Measurements from ENCODE around the gene ARHGEF39. TPM values are rescaled to one million over a fixed set of nuclear protein-coding genes. Genes with fewer than 3 reads are reported as not detected.

Gene ARHGEF39
- total and polyA plus RNA-seq, 11 donors: 0.11 to 1.2 (median 0.27) TPM

- Histone ChIP-seq H3K36me3 (peaks cover 13 to 100% (median 98%) of the 10 kb centered on the region in 9 donors), H3K27me3 (no peaks in the 10 kb centered on the region), H3K4me3 (no peak overlapping the region), H3K9me3 (no peaks in the 10 kb centered on the region), H3K4me1 (peaks cover 0 to 19% (median 0%) of the 10 kb centered on the region in 12 donors), H3K27ac (no peak overlapping the region)
- ATAC-seq (no peak), DNase-seq (peak in 1 of 5 donors; percentile 15)
- TF ChIP-seq POLR2A (IDR thresholded peaks at IDR 0.05): no peak
- TF ChIP-seq, protein P1, sequence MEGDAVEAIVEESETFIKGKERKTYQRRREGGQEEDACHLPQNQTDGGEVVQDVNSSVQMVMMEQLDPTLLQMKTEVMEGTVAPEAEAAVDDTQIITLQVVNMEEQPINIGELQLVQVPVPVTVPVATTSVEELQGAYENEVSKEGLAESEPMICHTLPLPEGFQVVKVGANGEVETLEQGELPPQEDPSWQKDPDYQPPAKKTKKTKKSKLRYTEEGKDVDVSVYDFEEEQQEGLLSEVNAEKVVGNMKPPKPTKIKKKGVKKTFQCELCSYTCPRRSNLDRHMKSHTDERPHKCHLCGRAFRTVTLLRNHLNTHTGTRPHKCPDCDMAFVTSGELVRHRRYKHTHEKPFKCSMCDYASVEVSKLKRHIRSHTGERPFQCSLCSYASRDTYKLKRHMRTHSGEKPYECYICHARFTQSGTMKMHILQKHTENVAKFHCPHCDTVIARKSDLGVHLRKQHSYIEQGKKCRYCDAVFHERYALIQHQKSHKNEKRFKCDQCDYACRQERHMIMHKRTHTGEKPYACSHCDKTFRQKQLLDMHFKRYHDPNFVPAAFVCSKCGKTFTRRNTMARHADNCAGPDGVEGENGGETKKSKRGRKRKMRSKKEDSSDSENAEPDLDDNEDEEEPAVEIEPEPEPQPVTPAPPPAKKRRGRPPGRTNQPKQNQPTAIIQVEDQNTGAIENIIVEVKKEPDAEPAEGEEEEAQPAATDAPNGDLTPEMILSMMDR (IDR thresholded peaks at IDR 0.05): no peak
- WGBS, 4 donors: 89 to 96% (median 92%) methylated on average over 4 of the region's 4 CpGs
- intact Hi-C loops (cut with DNase I): loop anchor here in 1 of 10 donors (5.0 kb wide), 1 partner anchor 46 kb away; no protein-coding TSS in a partner anchor
Observed at GRCh38 chr9:35708146-35708545, 43.2 kb upstream of the ARHGEF39 start.

DNA sequence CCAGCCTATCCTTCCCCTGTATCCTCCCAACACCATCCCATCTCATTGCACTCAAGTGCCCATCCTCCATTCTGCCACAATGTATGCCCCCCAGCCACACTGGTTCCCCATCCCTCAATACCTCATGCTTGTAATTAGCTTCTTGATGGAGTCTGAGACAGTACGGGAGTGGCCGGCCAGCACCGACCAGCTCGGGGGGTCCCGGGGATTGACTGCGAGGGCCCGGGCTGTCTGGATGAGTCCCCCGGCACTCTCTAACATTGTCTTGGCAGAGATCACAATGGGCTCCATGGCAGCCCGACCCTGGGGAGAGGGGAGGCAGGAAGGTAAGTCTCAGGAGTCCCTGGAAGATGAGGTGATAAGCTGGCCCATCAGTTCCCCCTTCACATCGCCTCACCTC lies 42.0 kb upstream of the ARHGEF39 start:
- intact Hi-C loops (cut with DNase I): loop anchor here in 1 of 10 donors (5.0 kb wide), 1 partner anchor 45 kb away; no protein-coding TSS in a partner anchor
- Histone ChIP-seq H3K27me3 (no peaks in the 10 kb centered on the region), H3K36me3 (peaks cover 13 to 100% (median 98%) of the 10 kb centered on the region in 9 donors), H3K9me3 (no peaks in the 10 kb centered on the region), H3K4me3 (no peak overlapping the region), H3K27ac (peak overlapping the region in 1 of 12 donors; percentile 13), H3K4me1 (peaks cover 0 to 19% (median 0%) of the 10 kb centered on the region in 12 donors)
- 86 to 97% (median 93%) methylated on average over 9 to 10 of the region's 10 CpGs for WGBS, 4 donors
- TF ChIP-seq POLR2A (IDR thresholded peaks at IDR 0.05): no peak
- TF ChIP-seq, protein P1 (IDR thresholded peaks at IDR 0.05): no peak
- DNase-seq (peak in 2 of 5 donors; percentile 11), ATAC-seq (no peak)

DNA sequence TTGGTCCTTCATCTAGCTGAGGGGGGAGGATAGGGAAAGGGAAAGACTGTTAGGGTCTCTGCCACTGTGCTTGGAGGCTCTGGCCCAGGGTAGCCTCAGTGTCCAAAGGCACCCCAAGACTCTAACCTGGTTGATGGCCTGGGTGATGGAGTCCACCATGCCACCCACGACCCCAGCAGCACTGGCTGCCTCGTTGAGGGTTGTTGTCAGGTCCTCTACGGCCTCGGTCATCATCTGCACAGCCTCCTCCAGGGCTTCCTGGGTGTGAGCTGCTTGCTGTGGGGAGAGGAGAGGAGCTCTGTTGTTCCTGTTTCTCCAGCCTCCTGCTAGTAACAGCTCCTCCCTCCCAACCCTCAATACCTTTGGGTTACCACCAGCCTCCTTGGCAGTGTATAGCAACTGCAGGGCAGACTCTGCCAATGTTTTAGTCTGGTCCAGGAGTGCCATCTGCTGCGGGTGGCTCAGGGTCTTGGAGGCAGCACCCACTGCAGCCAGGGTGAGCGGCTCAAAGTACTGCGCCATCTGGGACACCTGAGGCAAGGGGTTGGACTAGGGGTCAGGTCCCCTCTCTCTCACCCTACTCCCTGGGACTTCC lies 40.9 kb upstream of the ARHGEF39 start:
- no peaks in the 10 kb centered on the region for H3K27me3 ChIP-seq
- TF ChIP-seq, protein P1 (IDR thresholded peaks at IDR 0.05): no peak
- no peak for TF ChIP-seq POLR2A (IDR thresholded peaks at IDR 0.05)
- peaks cover 0 to 16% (median under 1%) of the 10 kb centered on the region in 12 donors for H3K4me1 ChIP-seq
- peak overlapping the region in 1 of 12 donors; percentile 21 for H3K27ac ChIP-seq
- WGBS, 4 donors: 87 to 96% (median 94%) methylated on average over 3 to 7 of the region's 7 CpGs
- DNase-seq (peak in 2 of 5 donors; percentile 14 to 18), ATAC-seq (no peak)
- H3K4me3 ChIP-seq: no peak overlapping the region
- H3K36me3 ChIP-seq: peaks cover 13 to 100% (median 98%) of the 10 kb centered on the region in 9 donors
- intact Hi-C loops (cut with DNase I): loop anchor here in 1 of 10 donors (5.0 kb wide), 1 partner anchor 44 kb away; no protein-coding TSS in a partner anchor
- H3K9me3 ChIP-seq: no peaks in the 10 kb centered on the region

GRCh38 chr9:35705372-35705771 lies 40.4 kb upstream of the ARHGEF39 start:
- H3K27ac ChIP-seq: peak overlapping the region in 2 of 12 donors; percentile 21 to 59
- intact Hi-C loops (cut with DNase I): loop anchor here in 1 of 10 donors (5.0 kb wide), 1 partner anchor 43 kb away; no protein-coding TSS in a partner anchor
- H3K36me3 ChIP-seq: peaks cover 13 to 100% (median 98%) of the 10 kb centered on the region in 9 donors
- no peak for ATAC-seq
- H3K9me3 ChIP-seq: no peaks in the 10 kb centered on the region
- TF ChIP-seq, protein P1 (IDR thresholded peaks at IDR 0.05): no peak
- TF ChIP-seq POLR2A (IDR thresholded peaks at IDR 0.05): no peak
- 76 to 93% (median 88%) methylated on average over 8 of the region's 8 CpGs for WGBS, 4 donors
- H3K4me3 ChIP-seq: no peak overlapping the region
- peak in 2 of 5 donors; percentile 10 to 14 for DNase-seq
- H3K4me1 ChIP-seq: peaks cover 0 to 20% (median 1%) of the 10 kb centered on the region in 12 donors
- no peaks in the 10 kb centered on the region for H3K27me3 ChIP-seq
